HFFc6 (cell line): Measurements from ENCODE around the gene ANO9. TPM values are rescaled to one million over a fixed set of nuclear protein-coding genes. Genes with fewer than 3 reads are reported as not detected.

Source experiments
- DNase-seq: peaks from one replicate; pipeline ENCODE4 v3.0.0-alpha.2; 2018
- H3K27ac Mint-ChIP-seq: 2 replicates; pipeline ENCODE4 v1.8.0; 2020; ENCODE audit warnings: mild to moderate bottlenecking, mixed read lengths
- H3K27me3 Mint-ChIP-seq: 2 replicates; pipeline ENCODE4 v1.8.0; 2021; ENCODE audit warnings: mild to moderate bottlenecking, moderate library complexity, mixed read lengths; ENCODE audit not compliant: insufficient read depth
- H3K36me3 Mint-ChIP-seq: 2 replicates; pipeline ENCODE4 v1.8.0; 2021; ENCODE audit warnings: low read depth, mixed read lengths
- H3K4me1 Mint-ChIP-seq: 2 replicates; pipeline ENCODE4 v1.8.0; 2020; ENCODE audit warnings: low read depth, mixed read lengths
- H3K4me3 Mint-ChIP-seq: 2 replicates; pipeline ENCODE4 v1.8.0; 2020; ENCODE audit warnings: mild to moderate bottlenecking, moderate library complexity, mixed read lengths
- H3K9me3 Mint-ChIP-seq: 2 replicates; pipeline ENCODE4 v1.8.0; 2020; ENCODE audit warnings: mild to moderate bottlenecking, mixed read lengths
- total RNA-seq, 6 experiments: library from RNA; stranded (reverse); fragmentation: NEBNext Ultra II Directional; extraction: Animal tissue kit (Norgen Biotek cat#: 25700); gene quantifications; 2 replicates in 1 of 6; 3 replicates in 5 of 6; pipeline ENCODE4 v1.2.3, GENCODE V29; 2021
- TF ChIP-seq, protein P1 (sequence below): fragments of 200-600 bp; sonication (generic); IDR thresholded peaks from 2 replicates; pipeline ENCODE4 v1.5.0; 2021; ENCODE audit warnings: antibody characterized with exemption, mild to moderate bottlenecking

ANO9 gene
- total RNA-seq, 6 experiments from 2014 or later, result not detected

DNA sequence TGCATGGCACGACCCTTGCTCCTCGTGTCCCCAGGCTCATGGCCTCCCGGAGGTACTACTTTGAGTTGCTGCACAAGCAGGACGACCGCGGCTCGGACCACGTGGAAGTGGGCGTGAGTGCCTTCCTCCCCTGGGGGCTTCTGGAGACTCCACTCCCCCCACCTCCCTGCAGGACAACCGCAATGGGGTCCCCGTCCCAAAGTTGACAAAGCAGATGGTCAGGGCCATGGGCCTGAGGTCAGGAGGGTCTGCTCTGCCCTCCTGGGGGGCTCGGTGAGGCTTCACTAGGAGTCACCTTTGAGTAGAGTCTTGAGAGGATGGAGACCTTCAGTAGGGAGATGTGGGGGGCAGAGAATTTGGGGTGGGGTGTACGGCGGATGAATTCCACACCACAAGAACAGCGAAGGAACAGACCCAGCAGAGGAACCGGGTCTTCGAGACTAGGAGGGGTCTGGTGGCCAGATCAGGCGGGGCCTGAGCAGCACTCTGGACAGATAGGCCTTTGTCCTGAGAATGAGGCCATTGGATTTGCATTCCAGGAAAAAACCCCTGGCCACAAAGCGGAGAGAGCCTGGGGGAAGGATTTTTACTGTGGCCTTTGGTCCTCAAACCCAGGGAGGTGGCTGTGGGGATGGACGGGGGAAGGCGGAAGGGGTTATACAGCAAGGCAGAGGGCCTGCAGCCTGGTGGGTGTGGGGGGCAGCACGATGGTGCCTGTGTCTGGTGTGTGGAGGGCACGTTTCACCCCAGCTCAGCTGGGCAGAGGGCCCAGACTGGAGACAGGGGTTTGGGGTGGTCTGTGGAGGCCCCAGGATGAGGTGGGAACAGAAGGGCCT is 67.9 kb downstream of the ANO9 start:
- H3K9me3 Mint-ChIP-seq, result peaks cover 4% of the 10 kb centered on the region; the same call in 1 of the 2 replicates
- no peak overlapping the region for H3K4me3 Mint-ChIP-seq
- no peak for DNase-seq
- H3K27me3 Mint-ChIP-seq, result peaks cover 8% of the 10 kb centered on the region
- no peak overlapping the region for H3K27ac Mint-ChIP-seq
- H3K36me3 Mint-ChIP-seq, result no peaks in the 10 kb centered on the region
- TF ChIP-seq, protein P1, sequence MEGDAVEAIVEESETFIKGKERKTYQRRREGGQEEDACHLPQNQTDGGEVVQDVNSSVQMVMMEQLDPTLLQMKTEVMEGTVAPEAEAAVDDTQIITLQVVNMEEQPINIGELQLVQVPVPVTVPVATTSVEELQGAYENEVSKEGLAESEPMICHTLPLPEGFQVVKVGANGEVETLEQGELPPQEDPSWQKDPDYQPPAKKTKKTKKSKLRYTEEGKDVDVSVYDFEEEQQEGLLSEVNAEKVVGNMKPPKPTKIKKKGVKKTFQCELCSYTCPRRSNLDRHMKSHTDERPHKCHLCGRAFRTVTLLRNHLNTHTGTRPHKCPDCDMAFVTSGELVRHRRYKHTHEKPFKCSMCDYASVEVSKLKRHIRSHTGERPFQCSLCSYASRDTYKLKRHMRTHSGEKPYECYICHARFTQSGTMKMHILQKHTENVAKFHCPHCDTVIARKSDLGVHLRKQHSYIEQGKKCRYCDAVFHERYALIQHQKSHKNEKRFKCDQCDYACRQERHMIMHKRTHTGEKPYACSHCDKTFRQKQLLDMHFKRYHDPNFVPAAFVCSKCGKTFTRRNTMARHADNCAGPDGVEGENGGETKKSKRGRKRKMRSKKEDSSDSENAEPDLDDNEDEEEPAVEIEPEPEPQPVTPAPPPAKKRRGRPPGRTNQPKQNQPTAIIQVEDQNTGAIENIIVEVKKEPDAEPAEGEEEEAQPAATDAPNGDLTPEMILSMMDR, result no peak
- H3K4me1 Mint-ChIP-seq, result no peaks in the 10 kb centered on the region

DNA sequence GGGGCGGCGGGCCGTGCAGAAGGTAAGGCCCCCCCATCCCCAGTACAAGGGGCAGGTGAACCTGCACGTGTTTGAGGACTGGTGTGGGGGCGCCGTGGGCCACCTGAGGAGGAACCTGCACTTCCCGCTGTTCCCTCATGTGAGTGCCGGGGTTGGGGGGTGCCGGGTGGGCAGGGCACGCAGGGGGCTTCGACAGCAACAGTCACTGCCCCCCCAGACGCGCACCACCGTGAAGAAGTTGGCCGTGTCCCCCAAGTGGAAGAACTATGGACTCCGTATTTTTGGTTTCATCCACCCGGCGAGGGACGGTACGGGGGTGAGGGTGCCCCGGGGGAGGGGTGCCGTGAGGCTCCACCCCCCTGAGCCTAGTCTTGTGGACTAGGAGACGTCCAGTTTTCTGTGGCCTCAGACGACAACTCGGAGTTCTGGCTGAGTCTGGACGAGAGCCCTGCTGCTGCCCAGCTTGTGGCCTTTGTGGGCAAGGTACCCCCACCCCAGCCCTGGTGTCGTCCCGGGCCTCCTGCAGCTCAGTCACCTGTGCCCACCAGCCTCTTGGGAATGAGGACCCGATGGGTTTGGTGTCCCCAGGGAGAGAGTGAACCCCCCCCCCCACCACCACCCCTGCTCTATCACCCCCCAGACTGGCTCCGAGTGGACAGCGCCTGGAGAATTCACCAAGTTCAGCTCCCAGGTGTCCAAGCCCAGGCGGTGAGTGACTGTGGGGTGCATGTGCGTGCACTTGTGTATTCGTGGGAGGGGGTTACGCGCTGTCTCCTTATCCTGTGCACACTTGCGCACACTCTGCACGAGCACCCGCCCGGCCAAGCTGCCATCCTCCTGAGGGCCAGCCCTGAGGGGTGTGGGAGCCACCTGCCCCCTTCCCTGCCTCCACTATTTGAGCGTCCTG is 68.7 kb downstream of the ANO9 start:
- Mint-ChIP-seq H3K27ac (no peak overlapping the region), H3K27me3 (peaks cover 10% of the 10 kb centered on the region)

DNA sequence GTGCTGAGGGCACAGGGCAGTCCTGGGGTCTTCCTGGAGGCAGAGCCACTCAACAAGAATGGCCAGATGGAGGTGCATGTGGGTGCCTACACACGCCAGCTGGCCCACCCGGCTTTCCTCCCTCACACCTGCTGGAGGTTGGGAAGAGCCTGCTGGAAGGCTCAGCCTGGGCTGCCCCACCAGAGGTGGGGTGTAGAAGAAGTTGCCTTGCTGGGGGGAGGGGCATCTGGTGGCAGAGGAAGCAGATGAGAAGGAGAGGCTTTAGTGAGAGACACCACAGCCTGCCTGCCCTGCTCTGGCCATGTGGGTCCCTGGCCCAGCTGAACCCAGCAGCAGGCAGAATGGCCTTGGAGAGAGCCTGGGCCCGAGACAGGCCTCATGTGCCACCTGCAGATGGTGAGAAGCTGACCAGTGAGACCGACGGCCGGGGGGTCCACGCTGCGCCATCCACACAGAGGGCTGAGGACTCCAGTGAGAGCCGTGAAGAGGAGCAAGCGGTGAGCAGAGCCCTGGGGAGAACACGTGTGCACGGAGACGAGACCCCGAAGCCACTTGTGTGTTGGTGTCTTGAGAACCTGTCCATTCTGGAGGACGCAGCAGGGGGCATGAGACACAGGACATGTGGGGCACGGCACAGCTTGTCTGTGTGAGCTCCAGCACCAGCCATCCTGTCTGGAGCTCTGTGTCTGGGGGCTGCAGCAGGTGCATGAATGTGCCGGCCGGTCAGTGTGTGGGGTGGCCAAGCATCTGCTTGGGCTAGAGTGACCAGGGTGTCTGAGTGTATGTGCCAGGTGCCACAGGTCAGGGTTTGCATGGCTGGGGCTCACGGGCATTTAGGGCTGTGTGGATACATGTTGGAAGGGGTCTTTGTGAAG is 69.9 kb downstream of the ANO9 start:
- H3K4me3 Mint-ChIP-seq, result no peak overlapping the region
- peaks cover 5% of the 10 kb centered on the region; the same call in 1 of the 2 replicates for H3K4me1 Mint-ChIP-seq

More for the DNA sequence above, 68.7 kb downstream of the ANO9 start:
- DNase-seq, result no peak
- Mint-ChIP-seq H3K4me1 (peaks cover 5% of the 10 kb centered on the region; the same call in 1 of the 2 replicates), H3K9me3 (peaks cover 4% of the 10 kb centered on the region; the same call in 1 of the 2 replicates), H3K36me3 (no peaks in the 10 kb centered on the region), H3K4me3 (no peak overlapping the region)
- TF ChIP-seq, protein P1, result no peak

DNA sequence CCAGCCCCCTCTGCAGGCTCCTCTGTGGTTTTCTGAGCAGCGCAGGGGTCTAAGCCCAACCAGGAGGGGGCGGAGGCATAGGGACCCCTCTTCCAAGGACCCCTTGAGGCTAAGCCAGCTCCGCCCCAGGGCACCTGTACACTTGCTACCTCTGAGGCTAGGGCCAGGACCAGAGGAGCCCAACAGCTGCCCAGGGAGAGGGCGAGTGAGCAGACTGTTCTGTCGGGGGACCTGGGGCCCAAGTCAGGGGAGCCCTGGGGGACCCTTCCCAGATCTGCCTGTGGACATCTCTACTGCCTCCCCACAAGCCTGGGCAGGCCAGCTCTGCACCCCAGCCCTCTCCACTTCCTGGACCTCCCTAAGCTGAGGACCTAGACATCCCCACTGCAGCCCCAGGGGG is 70.8 kb downstream of the ANO9 start:
- Mint-ChIP-seq H3K36me3 (no peaks in the 10 kb centered on the region), H3K9me3 (peaks cover 4% of the 10 kb centered on the region; the same call in 1 of the 2 replicates), H3K27ac (no peak overlapping the region), H3K4me3 (no peak overlapping the region), H3K4me1 (peaks cover 5% of the 10 kb centered on the region; the same call in 1 of the 2 replicates), H3K27me3 (peaks cover 21% of the 10 kb centered on the region)
- TF ChIP-seq, protein P1, result no peak
- DNase-seq, result no peak

More for the DNA sequence above, 69.9 kb downstream of the ANO9 start:
- TF ChIP-seq, protein P1, result no peak
- Mint-ChIP-seq H3K36me3 (no peaks in the 10 kb centered on the region), H3K9me3 (peaks cover 4% of the 10 kb centered on the region; the same call in 1 of the 2 replicates), H3K27me3 (peaks cover 21% of the 10 kb centered on the region), H3K27ac (no peak overlapping the region)
- DNase-seq, result no peak
